ENCODE data around the gene KIAA1143.

The KIAA1143 gene

GRCh38 chr3:44761424-44762169 lies at the start of gene KIAA1143, which contains the start of gene KIF15:
KIAA1143 (minus strand) TSS chr3:44761619; CDS start chr3:44761602, 17 bp downstream.
KIF15 (plus strand) TSS chr3:44761794; CDS start chr3:44761866, 72 bp downstream.
- peak; percentile 99 for DNase-seq

- no peak for DNase-seq
Observed at GRCh38 chr3:44805960-44806359, 44.5 kb upstream of the KIAA1143 start.

DNA sequence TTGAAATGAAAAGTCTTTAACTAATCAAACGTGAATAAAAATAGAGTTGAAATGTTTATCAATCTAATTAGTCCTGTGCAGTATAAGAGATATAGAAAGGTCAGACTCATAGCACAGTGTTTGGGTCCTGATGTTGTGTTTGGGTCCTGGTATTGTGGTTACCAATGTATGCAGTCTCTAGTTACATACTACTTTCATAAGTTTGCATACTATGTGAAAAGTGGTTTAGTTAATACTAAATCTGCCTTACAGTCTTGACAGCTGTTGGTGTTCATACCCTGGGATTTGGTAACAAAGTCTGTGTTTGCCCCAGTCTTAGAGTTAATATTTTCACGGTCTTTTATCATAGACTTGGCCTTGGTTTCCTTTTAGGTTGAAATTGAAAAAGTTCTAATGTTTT lies 41.9 kb upstream of the KIAA1143 start:
- no peak for DNase-seq

DNA sequence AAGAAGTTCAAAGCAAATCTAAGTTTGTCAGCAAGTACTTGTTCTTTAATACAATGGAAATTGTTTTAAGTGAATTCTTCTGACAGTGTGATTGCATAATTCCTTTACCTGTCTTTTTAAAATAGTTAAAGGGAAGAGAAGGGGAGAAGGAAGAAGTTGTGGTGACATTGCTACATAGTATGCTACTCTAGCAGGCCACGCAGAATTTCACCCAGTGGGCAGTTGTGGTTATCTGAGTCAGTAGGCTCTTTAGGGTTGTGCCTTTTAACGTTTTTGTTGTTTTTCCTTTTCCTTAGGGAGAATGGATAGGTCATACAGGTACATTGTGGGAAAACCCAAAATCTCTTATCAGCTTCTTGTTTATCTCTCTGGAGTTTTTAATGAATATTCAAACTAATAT lies 40.6 kb upstream of the KIAA1143 start:
- DNase-seq, result no peak

DNA sequence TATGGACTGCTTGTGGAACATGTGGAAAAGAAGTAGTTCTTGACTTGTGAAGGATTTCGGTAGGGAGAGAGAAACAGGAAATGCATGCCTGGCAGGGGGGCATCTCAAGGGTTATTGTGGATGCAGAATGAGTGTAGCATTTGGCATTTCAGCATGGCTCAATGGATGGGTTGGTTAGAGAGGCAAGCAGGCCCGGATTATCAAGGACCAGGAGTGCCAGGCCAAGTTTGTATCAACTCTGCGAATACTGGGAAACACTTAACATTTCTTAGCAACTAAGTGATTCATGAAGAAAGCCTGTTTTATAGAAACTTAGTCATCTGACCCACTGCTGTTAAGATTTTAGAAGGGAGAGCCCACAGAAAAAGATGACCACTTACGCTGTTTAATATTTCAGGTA lies 33.8 kb upstream of the KIAA1143 start:
- no peak for DNase-seq

- no peak for DNase-seq
Observed at GRCh38 chr3:44782891-44783290, 21.5 kb upstream of the KIAA1143 start.

DNA sequence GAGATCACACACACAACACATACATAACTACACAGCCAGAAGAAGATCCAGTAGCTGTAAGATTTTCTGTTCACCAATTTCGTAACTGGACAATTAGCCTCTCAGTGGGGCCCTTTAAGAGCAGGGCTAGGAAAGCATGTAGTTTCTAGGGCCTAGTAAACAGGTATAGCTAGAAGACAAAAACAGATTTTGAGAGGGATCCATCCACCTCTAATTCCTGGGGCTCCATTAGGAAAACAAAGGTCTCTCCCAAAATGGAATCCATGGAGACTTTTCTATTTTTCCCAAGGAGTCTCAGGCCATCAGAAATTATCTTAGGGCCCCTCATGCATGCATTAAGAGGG lies 10.7 kb upstream of the KIAA1143 start:
- no peak for DNase-seq

GRCh38 chr3:44771424-44772098 lies 10.1 kb upstream of the KIAA1143 start:
- no peak for DNase-seq

DNA sequence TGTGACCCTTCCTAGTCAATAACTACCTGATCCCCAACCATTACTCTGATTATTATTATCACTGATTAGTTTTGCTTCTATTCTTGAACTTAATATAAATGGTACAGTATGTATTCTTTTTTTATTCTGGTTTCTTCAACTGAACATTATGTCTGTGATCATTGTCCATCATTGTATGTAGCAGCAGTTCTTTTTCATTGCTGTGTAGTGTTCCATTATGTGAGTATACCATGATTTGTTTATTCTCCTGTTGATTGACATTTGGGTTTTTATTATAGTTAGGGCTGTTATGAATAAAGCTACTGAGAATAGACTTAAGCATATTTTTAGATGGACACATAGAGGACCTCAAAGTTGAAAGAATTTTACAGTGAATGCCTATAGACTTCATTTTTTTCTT lies 2.8 kb upstream of the KIAA1143 start:
- no peak for DNase-seq

DNA sequence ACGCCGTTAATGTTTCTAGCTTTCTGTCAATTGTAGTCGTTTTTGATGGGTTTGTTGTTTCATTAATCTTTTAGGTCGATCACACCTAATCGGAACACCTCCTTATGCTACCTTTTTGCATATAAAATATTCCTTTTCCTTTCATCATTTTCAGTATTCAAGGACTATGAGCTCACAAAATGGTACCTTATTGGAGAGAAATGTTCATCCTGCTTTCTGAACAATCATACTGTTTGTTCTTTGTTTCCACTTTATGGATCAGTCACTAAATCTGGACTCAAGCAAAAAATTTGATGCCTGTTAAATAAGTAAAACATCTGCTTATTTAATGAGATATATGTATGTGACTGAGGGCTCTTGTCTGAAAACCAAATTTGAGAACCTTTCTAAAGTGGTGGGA lies 1.3 kb upstream of the KIAA1143 start:
- DNase-seq, result no peak

DNA sequence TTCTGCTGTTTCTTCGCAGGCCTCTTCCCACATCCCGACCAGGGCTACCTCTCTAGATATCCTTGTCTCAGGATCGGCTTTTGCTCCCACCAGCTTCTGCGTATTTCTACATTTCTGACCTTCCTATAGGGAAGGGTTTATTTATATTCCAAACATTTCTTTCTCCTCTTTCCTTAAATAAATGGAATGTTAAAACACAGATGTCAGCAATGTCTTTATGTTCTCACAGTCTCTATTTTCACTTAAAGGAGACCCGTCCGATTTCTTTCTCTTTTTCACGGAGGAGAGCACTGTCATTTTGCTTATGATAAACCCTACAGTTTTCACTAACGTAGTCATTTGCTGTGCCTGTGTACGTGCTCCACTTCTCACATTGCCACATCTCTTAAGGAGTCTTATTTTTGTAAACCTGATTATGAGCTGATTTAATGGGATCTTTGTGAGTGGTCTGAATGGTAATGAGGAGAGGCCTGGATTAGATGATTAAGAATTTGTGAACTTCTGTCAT lies 805 bp upstream of the KIAA1143 start:
- DNase-seq, result no peak

DNA sequence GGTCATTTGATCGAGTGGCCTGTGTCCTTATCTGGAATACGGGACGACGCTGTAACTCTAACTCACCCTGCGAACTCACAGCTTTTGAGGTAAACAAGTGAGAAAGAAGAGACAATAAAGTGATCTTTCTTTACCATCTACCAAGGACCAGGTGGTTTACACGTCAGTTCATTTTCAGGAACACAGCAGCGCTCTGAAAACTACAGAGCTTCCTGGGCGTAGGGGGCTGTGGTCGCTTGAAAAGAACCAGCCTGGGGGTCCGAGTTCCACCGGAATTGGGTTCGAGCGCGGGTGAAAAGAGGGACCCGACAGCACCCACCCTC lies 357 bp downstream of the KIAA1143 start:
- DNase-seq, result no peak

DNA sequence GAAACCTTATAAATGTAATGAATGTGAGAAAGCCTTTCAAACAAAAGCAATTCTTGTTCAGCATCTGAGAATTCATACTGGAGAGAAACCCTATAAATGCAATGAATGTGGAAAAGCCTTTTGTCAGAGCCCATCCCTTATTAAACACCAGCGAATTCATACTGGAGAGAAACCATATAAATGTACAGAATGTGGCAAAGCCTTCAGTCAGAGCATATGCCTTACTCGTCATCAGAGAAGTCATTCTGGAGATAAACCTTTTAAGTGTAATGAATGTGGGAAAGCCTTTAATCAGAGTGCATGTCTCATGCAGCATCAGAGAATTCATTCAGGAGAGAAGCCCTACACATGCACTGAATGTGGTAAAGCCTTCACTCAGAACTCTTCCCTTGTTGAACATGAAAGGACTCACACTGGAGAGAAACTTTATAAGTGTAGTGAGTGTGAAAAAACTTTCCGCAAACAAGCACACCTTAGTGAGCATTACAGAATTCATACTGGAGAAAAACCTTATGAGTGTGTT lies 26.7 kb downstream of the KIAA1143 start:
- no peak for DNase-seq

DNA sequence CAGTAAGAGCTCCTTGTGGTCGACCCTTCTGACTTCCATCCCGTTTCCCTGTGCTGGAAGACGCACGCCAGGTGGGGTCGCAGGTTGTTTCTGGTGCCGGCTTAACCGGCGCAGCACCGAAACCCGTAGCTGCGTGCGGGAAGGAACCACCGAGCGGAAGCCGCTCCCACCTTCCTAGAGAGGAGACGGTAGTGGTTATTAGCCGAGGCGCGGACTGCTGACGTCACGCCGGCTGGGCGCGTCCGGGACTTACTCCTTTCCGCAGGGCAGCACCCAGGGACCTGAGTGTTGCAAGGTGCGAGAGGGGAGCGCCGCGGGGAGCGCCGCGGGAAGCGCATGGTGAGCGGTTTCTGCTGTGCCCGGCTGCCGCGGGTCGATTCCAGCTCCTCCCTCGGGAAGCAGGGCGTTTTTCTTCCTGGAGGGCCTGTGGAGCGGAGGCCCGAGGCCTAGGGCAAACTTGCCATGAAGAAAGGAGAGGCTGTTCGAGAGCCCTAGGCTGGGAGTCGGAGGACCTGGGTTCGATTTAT lies 32.0 kb downstream of the KIAA1143 start, which contains the start of gene ZNF501:
TSS of gene ZNF501 (plus strand) at position 252 of the 527 bp plus-strand sequence. CDS start 4,787 bp downstream, outside the sequence.
- DNase-seq, result peak; percentile 92

GRCh38 chr3:44722103-44722401 lies 39.4 kb downstream of the KIAA1143 start:
- DNase-seq, result no peak

DNA sequence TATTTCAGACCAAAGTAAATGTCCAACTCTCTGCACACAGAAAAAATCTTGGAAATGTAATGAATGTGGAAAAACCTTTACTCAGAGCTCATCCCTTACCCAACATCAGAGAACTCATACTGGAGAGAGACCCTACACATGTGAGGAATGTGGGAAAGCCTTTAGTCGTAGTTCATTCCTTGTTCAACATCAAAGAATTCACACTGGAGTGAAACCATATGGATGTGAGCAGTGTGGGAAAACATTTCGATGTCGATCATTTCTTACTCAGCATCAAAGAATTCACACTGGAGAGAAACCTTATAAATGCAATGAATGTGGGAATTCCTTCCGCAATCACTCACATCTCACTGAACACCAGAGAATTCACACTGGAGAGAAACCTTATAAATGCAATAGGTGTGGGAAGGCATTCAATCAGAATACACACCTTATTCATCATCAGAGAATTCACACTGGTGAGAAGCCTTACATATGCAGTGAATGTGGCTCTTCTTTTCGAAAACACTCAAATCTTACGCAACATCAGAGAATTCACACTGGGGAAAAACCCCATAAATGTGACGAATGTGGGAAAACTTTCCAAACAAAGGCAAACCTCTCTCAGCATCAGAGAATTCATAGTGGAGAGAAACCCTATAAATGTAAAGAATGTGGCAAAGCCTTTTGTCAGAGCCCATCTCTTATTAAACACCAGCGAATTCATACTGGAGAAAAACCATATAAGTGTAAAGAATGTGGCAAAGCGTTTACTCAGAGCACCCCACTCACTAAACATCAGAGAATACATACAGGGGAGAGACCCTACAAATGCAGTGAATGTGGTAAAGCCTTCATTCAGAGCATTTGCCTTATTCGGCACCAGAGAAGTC lies 40.0 kb downstream of the KIAA1143 start:
- no peak for DNase-seq

GRCh38 chr3:44712455-44713075 lies 48.9 kb downstream of the KIAA1143 start, which contains the start of gene ZNF502:
ZNF502 (plus strand) TSS chr3:44712660; CDS start chr3:44720262, 7,602 bp downstream.
- DNase-seq, result peak; percentile 83
